ENCODE data around the gene MAML1.

Gene MAML1

DNA sequence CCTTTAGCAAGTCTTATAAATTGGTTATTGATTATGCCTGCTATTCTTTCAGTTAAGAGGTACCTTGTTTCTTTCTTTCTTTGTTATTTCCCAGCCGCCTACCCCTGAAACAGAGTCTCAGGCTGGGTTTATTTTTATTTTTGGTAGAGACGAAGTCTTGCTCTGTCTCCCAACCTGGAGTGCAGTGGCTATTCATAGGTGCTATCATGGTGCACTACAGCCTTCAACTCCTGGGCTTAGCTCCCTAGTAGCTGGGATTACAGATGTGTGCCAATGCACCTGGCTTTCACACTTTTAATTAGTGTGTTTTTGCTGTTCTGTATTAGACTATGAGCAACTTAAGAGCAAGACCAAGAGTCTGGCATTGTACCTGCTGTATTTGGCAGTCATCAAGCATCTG, 14.2 kb downstream of the MAML1 start (continued):
- TF ChIP-seq, protein P1, sequence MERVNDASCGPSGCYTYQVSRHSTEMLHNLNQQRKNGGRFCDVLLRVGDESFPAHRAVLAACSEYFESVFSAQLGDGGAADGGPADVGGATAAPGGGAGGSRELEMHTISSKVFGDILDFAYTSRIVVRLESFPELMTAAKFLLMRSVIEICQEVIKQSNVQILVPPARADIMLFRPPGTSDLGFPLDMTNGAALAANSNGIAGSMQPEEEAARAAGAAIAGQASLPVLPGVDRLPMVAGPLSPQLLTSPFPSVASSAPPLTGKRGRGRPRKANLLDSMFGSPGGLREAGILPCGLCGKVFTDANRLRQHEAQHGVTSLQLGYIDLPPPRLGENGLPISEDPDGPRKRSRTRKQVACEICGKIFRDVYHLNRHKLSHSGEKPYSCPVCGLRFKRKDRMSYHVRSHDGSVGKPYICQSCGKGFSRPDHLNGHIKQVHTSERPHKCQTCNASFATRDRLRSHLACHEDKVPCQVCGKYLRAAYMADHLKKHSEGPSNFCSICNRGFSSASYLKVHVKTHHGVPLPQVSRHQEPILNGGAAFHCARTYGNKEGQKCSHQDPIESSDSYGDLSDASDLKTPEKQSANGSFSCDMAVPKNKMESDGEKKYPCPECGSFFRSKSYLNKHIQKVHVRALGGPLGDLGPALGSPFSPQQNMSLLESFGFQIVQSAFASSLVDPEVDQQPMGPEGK (CRISPR knock-in tag; IDR thresholded peaks at IDR 0.05; ENCODE audit: borderline replicate concordance): no peak
- TF ChIP-seq RARB (CRISPR knock-in tag; IDR thresholded peaks at IDR 0.05): no peak
- no peak for TF ChIP-seq ZNF70 (CRISPR knock-in tag; IDR thresholded peaks at IDR 0.05)
- no peak for TF ChIP-seq GLIS3 (CRISPR knock-in tag; IDR thresholded peaks at IDR 0.05)
- no peak for TF ChIP-seq ZC3H10 (CRISPR knock-in tag; IDR thresholded peaks at IDR 0.05)
- TF ChIP-seq PPARA (CRISPR knock-in tag; IDR thresholded peaks at IDR 0.05; ENCODE audit: borderline replicate concordance): no peak
- TF ChIP-seq ARNTL (CRISPR knock-in tag; IDR thresholded peaks at IDR 0.05; ENCODE audit: borderline replicate concordance, low read depth): no peak
- TF ChIP-seq BACH2 (CRISPR knock-in tag; IDR thresholded peaks at IDR 0.05; ENCODE audit: borderline replicate concordance): no peak
- TF ChIP-seq, protein P2, sequence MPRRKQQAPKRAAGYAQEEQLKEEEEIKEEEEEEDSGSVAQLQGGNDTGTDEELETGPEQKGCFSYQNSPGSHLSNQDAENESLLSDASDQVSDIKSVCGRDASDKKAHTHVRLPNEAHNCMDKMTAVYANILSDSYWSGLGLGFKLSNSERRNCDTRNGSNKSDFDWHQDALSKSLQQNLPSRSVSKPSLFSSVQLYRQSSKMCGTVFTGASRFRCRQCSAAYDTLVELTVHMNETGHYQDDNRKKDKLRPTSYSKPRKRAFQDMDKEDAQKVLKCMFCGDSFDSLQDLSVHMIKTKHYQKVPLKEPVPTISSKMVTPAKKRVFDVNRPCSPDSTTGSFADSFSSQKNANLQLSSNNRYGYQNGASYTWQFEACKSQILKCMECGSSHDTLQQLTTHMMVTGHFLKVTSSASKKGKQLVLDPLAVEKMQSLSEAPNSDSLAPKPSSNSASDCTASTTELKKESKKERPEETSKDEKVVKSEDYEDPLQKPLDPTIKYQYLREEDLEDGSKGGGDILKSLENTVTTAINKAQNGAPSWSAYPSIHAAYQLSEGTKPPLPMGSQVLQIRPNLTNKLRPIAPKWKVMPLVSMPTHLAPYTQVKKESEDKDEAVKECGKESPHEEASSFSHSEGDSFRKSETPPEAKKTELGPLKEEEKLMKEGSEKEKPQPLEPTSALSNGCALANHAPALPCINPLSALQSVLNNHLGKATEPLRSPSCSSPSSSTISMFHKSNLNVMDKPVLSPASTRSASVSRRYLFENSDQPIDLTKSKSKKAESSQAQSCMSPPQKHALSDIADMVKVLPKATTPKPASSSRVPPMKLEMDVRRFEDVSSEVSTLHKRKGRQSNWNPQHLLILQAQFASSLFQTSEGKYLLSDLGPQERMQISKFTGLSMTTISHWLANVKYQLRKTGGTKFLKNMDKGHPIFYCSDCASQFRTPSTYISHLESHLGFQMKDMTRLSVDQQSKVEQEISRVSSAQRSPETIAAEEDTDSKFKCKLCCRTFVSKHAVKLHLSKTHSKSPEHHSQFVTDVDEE (CRISPR knock-in tag; IDR thresholded peaks at IDR 0.05): no peak

DNA sequence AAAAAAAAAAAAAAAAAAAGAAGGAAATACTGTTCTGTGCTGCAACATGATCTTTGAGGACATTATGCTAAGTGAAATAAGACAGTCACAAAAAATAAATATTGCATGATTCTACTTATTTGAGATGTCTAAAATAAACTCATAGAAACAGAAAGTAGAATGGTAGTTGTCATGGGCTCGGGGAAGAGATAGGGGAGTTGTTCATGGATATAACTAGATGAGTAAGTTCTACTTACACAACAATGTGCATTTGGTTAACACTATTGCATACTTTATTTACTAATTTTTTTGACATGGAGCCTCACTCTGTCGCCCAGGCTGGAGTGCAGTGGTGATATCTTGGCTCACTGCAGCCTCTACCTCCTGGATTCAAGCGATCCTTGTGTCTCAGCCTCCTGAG, 15.2 kb downstream of the MAML1 start:
- TF ChIP-seq TCF4 (CRISPR knock-in tag; IDR thresholded peaks at IDR 0.05; ENCODE audit: borderline replicate concordance) (no peak), ESRRG (CRISPR knock-in tag; IDR thresholded peaks at IDR 0.05) (no peak), CSDC2 (CRISPR knock-in tag; IDR thresholded peaks at IDR 0.05) (no peak), ZC3H10 (CRISPR knock-in tag; IDR thresholded peaks at IDR 0.05) (no peak), GLIS3 (CRISPR knock-in tag; IDR thresholded peaks at IDR 0.05) (no peak), ZFP30 (CRISPR knock-in tag; IDR thresholded peaks at IDR 0.05) (no peak), ZNF70 (CRISPR knock-in tag; IDR thresholded peaks at IDR 0.05) (no peak), TOX (CRISPR knock-in tag; IDR thresholded peaks at IDR 0.05; ENCODE audit: borderline replicate concordance) (no peak), SNAI2 (CRISPR knock-in tag; IDR thresholded peaks at IDR 0.05) (no peak), ZNF8 (CRISPR knock-in tag; IDR thresholded peaks at IDR 0.05) (no peak), ZFP3 (CRISPR knock-in tag; IDR thresholded peaks at IDR 0.05) (no peak), OSR1 (CRISPR knock-in tag; IDR thresholded peaks at IDR 0.05) (no peak), ZNF565 (CRISPR knock-in tag; conservative IDR thresholded peaks at IDR 0.05; ENCODE audit: low read depth) (no peak), ISL1 (CRISPR knock-in tag; IDR thresholded peaks at IDR 0.05) (no peak), RARB (CRISPR knock-in tag; IDR thresholded peaks at IDR 0.05) (no peak), ARNTL (CRISPR knock-in tag; IDR thresholded peaks at IDR 0.05; ENCODE audit: borderline replicate concordance, low read depth) (no peak)
- TF ChIP-seq, protein P2 (CRISPR knock-in tag; IDR thresholded peaks at IDR 0.05): no peak
- TF ChIP-seq, protein P3, sequence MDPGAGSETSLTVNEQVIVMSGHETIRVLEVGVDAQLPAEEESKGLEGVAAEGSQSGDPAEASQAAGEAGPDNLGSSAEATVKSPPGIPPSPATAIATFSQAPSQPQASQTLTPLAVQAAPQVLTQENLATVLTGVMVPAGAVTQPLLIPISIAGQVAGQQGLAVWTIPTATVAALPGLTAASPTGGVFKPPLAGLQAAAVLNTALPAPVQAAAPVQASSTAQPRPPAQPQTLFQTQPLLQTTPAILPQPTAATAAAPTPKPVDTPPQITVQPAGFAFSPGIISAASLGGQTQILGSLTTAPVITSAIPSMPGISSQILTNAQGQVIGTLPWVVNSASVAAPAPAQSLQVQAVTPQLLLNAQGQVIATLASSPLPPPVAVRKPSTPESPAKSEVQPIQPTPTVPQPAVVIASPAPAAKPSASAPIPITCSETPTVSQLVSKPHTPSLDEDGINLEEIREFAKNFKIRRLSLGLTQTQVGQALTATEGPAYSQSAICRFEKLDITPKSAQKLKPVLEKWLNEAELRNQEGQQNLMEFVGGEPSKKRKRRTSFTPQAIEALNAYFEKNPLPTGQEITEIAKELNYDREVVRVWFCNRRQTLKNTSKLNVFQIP (CRISPR knock-in tag; IDR thresholded peaks at IDR 0.05; ENCODE audit: borderline replicate concordance, low read depth): no peak
- TF ChIP-seq, protein P1 (CRISPR knock-in tag; IDR thresholded peaks at IDR 0.05; ENCODE audit: borderline replicate concordance): no peak
- TF ChIP-seq, protein P4, sequence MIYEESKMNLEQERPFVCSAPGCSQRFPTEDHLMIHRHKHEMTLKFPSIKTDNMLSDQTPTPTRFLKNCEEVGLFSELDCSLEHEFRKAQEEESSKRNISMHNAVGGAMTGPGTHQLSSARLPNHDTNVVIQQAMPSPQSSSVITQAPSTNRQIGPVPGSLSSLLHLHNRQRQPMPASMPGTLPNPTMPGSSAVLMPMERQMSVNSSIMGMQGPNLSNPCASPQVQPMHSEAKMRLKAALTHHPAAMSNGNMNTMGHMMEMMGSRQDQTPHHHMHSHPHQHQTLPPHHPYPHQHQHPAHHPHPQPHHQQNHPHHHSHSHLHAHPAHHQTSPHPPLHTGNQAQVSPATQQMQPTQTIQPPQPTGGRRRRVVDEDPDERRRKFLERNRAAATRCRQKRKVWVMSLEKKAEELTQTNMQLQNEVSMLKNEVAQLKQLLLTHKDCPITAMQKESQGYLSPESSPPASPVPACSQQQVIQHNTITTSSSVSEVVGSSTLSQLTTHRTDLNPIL (CRISPR knock-in tag; IDR thresholded peaks at IDR 0.05; ENCODE audit: low read depth): no peak

More for the DNA sequence above, 15.2 kb downstream of the MAML1 start:
- ATAC-seq: no peak

Data from SK-N-SH treated with all-trans-retinoic acid at 6 μM for 48 hours (cell line).